Activated gamma-delta T cell treated with Interleukin-2 at 50 U/mL for 16 hours (primary cell): ENCODE measurements around the gene MACROD1.

Source experiments
- DNase-seq: peaks from one replicate; pipeline ENCODE4 v3.0.0-alpha.2; 2020

The MACROD1 gene

GRCh38 chr11:64008914-64009633, 156.8 kb downstream of the MACROD1 start:
- no peak for DNase-seq

GRCh38 chr11:64008283-64008913, 157.5 kb downstream of the MACROD1 start:
- no peak for DNase-seq

- no peak for DNase-seq
Observed at GRCh38 chr11:64007629-64008282, 158.2 kb downstream of the MACROD1 start.

DNA sequence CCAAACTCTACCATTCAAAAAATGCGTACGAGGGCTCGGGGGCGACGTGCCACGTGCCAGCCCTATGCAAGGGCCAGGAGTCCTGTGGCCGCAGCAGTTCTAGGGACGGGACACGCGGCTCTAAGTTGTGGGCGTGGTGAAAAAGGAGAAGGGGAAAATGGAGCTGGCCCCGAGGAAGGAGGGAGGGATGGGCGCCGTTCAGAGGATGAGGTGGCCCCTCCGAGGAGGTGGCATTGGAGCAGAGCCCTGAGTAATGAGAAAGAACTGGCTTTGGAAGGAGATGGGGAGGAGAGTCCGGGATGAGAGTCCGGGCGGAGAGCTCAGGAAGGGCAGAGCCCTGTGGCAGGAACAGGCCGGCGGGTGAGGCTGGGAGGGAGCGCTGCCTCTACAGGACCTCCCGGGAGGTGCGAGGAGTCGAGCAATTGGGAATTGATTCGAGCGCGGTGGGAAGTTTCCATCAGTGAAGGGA, 158.7 kb downstream of the MACROD1 start:
- no peak for DNase-seq

GRCh38 chr11:64006398-64006797, 159.5 kb downstream of the MACROD1 start:
- DNase-seq, result no peak

- no peak for DNase-seq
Observed at GRCh38 chr11:64005691-64006090, 160.2 kb downstream of the MACROD1 start.

GRCh38 chr11:64004590-64004984, 161.3 kb downstream of the MACROD1 start:
- no peak for DNase-seq

DNA sequence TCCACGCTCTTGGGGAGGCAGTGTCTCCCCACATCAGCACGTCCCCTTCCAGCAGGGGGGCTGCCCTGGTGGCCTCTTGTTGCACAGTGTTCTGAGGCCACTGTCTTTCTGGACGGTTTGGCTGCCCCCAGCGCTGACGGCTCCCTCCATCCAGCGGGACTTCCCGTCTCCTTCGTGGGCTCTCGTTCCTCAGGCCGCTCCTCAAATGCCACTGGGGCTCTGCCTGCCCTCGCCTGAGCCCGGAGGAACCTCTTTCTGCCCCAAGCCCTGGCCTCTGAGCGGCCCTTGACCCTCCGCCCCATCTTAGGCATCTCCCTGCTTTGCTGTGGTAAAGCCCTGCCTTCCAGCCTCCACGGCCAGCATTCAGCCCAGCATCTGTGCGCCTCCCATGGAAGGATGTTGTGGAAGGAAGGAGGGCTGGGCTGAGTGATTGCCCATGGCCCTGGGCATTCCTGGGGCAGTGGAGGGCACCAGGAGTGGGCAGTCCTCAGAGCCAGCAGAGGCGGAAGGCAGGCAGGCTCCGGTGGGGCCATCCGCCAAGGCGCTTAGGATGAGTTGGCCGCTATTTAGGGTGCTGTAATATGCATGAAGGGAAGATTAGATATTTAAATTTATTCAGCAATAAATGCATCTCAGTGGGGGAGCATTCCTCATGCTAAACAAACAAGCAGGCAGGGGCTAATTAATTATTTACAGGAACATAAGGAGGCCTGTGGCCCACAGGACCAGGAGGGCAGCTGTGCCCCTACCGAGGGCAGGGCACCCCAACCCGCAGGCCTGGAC, 161.9 kb downstream of the MACROD1 start:
- no peak for DNase-seq

GRCh38 chr11:64001484-64002420, 164.2 kb downstream of the MACROD1 start:
- no peak for DNase-seq

- DNase-seq, result no peak
Observed at GRCh38 chr11:64000740-64001483, 165.0 kb downstream of the MACROD1 start.

DNA sequence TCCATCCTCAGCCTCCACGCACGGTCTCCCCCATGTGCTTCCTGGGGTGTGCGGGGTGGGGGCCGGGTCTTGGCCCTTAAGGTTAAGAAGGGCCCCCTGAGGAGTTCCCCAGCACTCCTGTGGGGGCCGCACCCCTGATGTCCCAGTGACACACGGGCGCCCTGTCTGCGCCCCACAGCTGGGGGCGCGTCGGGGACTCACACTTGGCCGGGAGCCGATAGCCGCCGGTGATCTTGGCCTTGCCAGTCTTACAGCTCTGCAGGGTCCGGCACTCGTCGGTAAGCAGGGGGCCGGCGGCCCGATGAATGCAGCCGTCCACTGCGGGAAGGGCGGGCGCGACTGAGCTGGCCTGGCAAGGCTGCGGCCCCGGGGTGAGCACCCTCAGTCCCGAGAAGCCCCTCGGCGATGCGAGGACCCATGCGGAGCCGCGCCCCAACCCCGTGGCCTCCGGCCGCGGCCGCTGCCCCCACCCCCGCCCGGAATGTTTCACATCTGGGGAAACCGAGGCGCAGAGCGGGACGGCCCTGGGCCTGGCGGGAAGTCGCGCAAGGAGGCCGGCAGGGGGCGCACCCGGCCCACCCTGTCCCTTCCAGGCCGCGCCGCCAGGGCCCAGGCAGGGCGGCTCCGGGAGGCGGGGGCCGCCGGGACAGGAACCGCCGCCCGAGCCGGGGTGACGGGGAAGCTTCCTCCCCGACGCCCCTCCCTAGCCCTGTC, 165.7 kb downstream of the MACROD1 start:
- DNase-seq, result peak; percentile 66

GRCh38 chr11:63999349-64000025, 166.4 kb downstream of the MACROD1 start:
- peak; percentile 47 for DNase-seq

DNA sequence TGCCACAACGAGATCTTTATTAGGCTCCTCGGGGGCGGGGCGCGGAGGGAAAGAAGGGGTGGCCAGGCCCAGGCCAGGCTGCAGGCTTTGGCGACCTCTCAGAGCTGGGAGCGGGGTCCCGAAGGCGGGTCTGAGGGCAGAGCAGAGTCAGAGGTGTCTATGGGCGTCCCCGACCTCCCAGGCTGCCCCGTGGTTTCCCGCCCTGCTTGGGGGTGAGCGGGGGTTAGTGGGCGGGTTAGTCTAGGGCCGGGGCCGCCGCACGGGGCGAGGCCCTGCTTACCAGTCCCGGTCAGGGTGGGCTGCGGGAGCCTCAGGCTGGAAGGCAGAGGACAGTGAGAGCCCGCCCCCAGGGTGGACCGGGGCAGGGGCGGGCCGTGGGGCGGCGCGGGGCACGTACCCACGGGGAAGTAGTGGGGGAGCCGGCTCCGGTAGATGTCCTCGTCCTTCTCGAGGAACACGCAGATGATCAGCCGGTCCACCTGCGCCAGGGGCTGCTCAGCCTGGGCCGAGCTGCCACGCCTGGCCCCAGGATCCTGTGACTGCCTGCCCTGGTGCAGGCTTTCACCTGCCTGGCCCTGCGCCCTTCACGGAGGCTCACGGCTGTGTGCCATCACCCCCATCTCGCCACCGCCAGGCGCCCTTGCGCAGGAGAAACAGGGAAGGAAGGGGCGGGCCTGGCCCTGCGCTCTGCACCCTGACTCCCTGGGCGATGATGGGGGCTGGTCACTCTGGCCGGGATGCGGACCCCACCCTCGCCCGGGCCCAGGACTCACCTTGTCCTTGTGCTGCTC, 167.2 kb downstream of the MACROD1 start:
- DNase-seq, result no peak

DNA sequence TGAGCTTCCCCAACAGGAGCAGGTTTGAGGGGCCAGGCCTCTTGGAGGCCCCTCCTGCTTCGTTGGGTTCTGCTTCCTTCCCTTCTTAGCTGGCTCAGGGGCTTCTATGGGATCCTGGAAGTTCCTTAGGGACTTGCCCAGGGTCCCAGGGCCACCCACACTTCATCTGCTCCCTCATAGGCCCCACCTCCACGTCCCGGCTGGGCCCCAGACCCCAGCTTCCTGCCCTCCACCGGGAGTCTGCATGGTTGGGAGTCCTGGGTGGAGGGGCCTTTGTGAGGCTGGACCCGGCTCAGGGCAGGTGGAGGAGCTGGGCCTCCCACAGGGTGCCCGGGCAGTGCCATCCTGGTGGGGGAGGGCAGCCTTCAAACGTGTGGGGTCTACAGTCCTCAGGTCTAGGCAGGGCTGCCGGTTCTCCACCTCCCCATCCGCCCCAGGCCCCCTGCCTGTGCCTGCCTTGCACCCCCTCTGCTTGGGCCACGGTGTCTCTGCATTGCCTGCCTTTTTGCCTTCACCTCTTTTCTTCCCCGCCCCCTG, 168.0 kb downstream of the MACROD1 start:
- DNase-seq, result no peak

DNA sequence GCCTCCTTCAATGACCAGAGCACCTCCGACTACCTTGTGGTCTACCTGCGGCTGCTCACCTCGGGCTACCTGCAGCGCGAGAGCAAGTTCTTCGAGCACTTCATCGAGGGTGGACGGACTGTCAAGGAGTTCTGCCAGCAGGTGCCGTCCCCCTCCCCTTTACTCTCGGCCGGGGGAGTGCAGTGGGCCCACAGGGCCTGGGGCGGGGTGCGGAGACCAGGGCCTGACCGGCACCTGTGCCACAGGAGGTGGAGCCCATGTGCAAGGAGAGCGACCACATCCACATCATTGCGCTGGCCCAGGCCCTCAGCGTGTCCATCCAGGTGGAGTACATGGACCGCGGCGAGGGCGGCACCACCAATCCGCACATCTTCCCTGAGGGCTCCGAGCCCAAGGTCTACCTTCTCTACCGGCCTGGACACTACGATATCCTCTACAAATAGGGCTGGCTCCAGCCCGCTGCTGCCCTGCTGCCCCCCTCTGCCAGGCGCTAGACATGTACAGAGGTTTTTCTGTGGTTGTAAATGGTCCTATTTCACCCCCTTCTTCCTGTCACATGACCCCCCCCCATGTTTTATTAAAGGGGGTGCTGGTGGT, 168.7 kb downstream of the MACROD1 start:
- no peak for DNase-seq

- DNase-seq, result no peak
Observed at GRCh38 chr11:63996512-63996911, 169.4 kb downstream of the MACROD1 start.

GRCh38 chr11:63993993-63994392, 171.9 kb downstream of the MACROD1 start:
- DNase-seq, result no peak

DNA sequence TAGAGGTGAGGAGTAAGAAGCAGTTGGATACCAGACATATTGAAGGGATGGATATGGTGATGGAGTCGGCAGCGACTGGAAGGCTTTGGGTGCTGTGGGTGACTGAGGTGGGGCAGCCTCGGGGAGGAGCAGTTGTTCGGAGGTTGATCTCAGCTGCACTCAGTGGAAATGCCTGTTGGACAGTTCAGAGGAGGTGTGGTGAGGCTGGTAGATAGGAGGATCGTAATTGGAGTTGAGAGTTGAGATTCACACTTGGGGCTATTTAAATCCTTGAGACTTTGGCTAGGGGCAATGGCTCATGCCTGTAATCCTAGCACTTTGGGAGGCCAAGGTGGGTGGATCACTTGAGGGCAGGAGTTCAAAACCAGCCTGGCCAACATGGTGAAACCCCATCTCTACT, 172.8 kb downstream of the MACROD1 start:
- no peak for DNase-seq
